ENCODE data around the gene EXOC1L.
A peak's percentile ranks its signal among the peaks of the same experiment; 100 is the strongest.

Gene EXOC1L

DNA sequence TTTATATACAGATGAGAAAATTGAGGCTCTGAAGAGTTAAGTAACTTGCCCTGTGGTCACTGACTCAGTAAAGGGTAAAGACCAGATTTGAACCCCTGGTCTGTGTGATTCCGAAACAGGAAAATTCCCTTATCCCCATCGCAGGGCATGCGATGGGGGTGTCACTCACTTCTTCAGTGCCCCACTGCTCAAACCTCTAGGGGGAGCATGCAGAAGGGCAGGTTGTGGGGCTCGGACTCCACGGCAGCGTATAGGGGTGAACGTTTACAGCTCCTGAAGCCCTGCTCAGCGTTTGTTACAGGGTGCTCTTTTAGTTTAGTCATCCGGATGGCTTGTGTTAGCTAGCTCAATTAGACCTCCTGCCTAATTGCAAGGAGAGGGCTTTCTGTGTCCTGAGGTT, 30.1 kb downstream of the EXOC1L start:
- Histone ChIP-seq H3K27ac (no peak overlapping the region), H3K27me3 (peaks cover 36% of the 10 kb centered on the region), H3K4me1 (ENCODE audit: control insufficient read depth in 1 of 2, insufficient read depth in 1 of 2, low read depth in 1 of 2, low read length in 1 of 2) (peaks cover 7 to 14% of the 10 kb centered on the region in 2 experiments), H3K36me3 (no peaks in the 10 kb centered on the region), H3K4me3 (ENCODE audit: low read depth in 1 of 2, low read length in 1 of 2) (no peak overlapping the region), H3K9me3 (no peaks in the 10 kb centered on the region)
- TF ChIP-seq CTCF (IDR thresholded peaks at IDR 0.05), result no peak

- H3K27ac ChIP-seq, result no peak overlapping the region
- TF ChIP-seq CTCF (IDR thresholded peaks at IDR 0.05), result no peak
- H3K4me3 ChIP-seq (ENCODE audit: low read depth in 1 of 2, low read length in 1 of 2), result no peak overlapping the region
- H3K9me3 ChIP-seq, result no peaks in the 10 kb centered on the region
- H3K4me1 ChIP-seq (ENCODE audit: control insufficient read depth in 1 of 2, insufficient read depth in 1 of 2, low read depth in 1 of 2, low read length in 1 of 2), result peaks cover 10 to 26% of the 10 kb centered on the region in 2 experiments
- no peaks in the 10 kb centered on the region for H3K36me3 ChIP-seq
- H3K27me3 ChIP-seq, result peaks cover 36% of the 10 kb centered on the region
These were observed 32.3 kb downstream of the EXOC1L start for GRCh38 chr4:55851885-55852284.

DNA sequence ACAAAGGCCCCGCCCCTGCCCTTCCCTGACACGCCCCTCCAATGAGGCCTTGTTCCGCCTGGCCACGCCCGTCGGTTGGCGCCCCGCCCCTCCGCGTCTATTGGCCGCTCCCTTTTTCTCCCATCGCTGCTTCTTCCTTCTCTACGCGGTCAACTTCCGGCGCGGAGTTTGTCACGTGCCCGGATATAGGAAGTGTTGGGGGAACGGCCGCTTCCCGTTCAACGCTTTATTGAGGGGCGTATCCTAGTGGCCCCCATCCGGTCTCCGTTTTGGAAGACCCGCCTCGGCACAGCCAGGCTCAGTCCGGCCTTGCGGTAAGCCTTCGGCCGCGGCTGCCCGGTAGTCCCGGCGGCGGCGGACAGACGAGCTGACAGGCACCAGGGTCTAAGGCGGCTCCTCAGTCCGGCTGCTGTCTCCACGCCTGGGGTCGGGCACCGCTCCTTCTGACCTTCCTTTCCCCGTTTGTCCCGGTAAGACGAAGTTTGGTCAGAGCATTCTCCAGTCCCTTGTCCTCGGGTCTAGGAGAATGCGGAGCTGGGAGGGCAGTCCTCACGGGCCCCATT, 34.0 kb downstream of the EXOC1L start, which contains the start of gene EXOC1:
Gene EXOC1 (plus strand): TSS at position 165 of the 563 bp plus-strand sequence. CDS start 4,676 bp downstream, outside the sequence.
- Histone ChIP-seq H3K4me3 (ENCODE audit: low read depth in 1 of 2, low read length in 1 of 2) (peak within 1 kb of the TSS; percentile 73 to 86), H3K27me3 (peaks cover 36% of the 10 kb centered on the region), H3K4me1 (ENCODE audit: control insufficient read depth in 1 of 2, insufficient read depth in 1 of 2, low read depth in 1 of 2, low read length in 1 of 2) (peaks cover 10 to 26% of the 10 kb centered on the region in 2 experiments), H3K9me3 (no peaks in the 10 kb centered on the region), H3K36me3 (no peaks in the 10 kb centered on the region), H3K27ac (peak within 1 kb of the TSS; percentile 86)
- TF ChIP-seq CTCF (IDR thresholded peaks at IDR 0.05), result peak; percentile 19

DNA sequence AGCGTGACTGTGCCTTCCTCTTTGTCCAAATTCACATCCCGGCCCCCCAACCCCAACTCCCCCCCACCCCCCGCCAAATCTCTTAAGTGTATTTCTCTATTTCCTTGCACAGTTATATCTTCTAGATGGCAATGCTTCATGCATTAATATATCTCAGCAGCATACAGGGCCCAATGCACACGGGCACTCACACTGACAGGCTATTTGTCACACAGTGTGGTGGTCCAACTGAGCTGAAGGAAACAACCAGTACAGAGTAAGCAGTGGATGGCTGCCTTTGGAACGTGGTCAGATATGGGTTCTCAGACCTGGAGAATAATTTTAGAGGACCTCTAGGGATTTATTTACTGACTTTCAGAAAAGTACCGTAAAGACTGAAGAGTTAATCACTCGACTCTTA, 34.5 kb downstream of the EXOC1L start:
- Histone ChIP-seq H3K27me3 (peaks cover 31% of the 10 kb centered on the region), H3K36me3 (no peaks in the 10 kb centered on the region), H3K9me3 (no peaks in the 10 kb centered on the region), H3K4me1 (ENCODE audit: control insufficient read depth in 1 of 2, insufficient read depth in 1 of 2, low read depth in 1 of 2, low read length in 1 of 2) (peaks cover 10 to 26% of the 10 kb centered on the region in 2 experiments), H3K4me3 (ENCODE audit: low read depth in 1 of 2, low read length in 1 of 2) (peak overlapping the region; percentile 73 to 86), H3K27ac (peak overlapping the region; percentile 86)
- TF ChIP-seq CTCF (IDR thresholded peaks at IDR 0.05), result no peak

GRCh38 chr4:55857586-55857985, 38.0 kb downstream of the EXOC1L start:
- H3K36me3 ChIP-seq, result peaks cover 27% of the 10 kb centered on the region
- peaks cover 10 to 26% of the 10 kb centered on the region in 2 experiments for H3K4me1 ChIP-seq (ENCODE audit: control insufficient read depth in 1 of 2, insufficient read depth in 1 of 2, low read depth in 1 of 2, low read length in 1 of 2)
- no peak overlapping the region for H3K4me3 ChIP-seq (ENCODE audit: low read depth in 1 of 2, low read length in 1 of 2)
- TF ChIP-seq CTCF (IDR thresholded peaks at IDR 0.05), result no peak
- H3K27ac ChIP-seq, result no peak overlapping the region
- no peaks in the 10 kb centered on the region for H3K9me3 ChIP-seq
- no peaks in the 10 kb centered on the region for H3K27me3 ChIP-seq

All from neutrophil (primary cell).